Measurements from ENCODE around the gene TRAPPC2L. TPM values are rescaled to one million over a fixed set of nuclear protein-coding genes. Genes with fewer than 3 reads are reported as not detected.
A peak's percentile ranks its signal among the peaks of the same experiment; 100 is the strongest.
"Not testable (repeated sequence)": the region's sequence is repeated elsewhere in the genome, so short reads cannot be mapped to it uniquely, and the experiment has no call there.

The TRAPPC2L gene
- total and polyA plus RNA-seq, 10 donors: 28.9 to 87.5 (median 41.7) TPM

GRCh38 chr16:88821168-88821850 is 35.6 kb upstream of the TRAPPC2L start:
- no peaks in the 10 kb centered on the region for H3K9me3 ChIP-seq
- no peaks in the 10 kb centered on the region for H3K27me3 ChIP-seq (replicated peaks in 1 of 7)
- WGBS, 5 donors: 84 to 92% (median 89%) methylated on average over 8 to 22 of the region's 22 CpGs
- no peak overlapping the region for H3K4me3 ChIP-seq
- intact Hi-C loops (cut with DNase I; ENCODE audit: low total_unique reads): no loop called here
- DNase-seq: no peak
- no peak for TF ChIP-seq POLR2A (IDR thresholded peaks at IDR 0.05)
- TF ChIP-seq, protein P1, sequence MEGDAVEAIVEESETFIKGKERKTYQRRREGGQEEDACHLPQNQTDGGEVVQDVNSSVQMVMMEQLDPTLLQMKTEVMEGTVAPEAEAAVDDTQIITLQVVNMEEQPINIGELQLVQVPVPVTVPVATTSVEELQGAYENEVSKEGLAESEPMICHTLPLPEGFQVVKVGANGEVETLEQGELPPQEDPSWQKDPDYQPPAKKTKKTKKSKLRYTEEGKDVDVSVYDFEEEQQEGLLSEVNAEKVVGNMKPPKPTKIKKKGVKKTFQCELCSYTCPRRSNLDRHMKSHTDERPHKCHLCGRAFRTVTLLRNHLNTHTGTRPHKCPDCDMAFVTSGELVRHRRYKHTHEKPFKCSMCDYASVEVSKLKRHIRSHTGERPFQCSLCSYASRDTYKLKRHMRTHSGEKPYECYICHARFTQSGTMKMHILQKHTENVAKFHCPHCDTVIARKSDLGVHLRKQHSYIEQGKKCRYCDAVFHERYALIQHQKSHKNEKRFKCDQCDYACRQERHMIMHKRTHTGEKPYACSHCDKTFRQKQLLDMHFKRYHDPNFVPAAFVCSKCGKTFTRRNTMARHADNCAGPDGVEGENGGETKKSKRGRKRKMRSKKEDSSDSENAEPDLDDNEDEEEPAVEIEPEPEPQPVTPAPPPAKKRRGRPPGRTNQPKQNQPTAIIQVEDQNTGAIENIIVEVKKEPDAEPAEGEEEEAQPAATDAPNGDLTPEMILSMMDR (IDR thresholded peaks at IDR 0.05 in 8 of 11, conservative IDR thresholded peaks at IDR 0.05 in 3 of 11): no peak
- TF ChIP-seq POLR2AphosphoS5 (IDR thresholded peaks at IDR 0.05): peak in 1 of 3 donors; percentile 15
- H3K27ac ChIP-seq: no peak overlapping the region
- peaks cover 0 to 94% (median 24%) of the 10 kb centered on the region in 6 donors for H3K36me3 ChIP-seq
- peaks cover 0 to under 1% (median 0%) of the 10 kb centered on the region in 6 donors for H3K4me1 ChIP-seq

GRCh38 chr16:88822281-88823040 is 34.5 kb upstream of the TRAPPC2L start:
- no peak for DNase-seq
- Histone ChIP-seq H3K36me3 (peaks cover 0 to 95% (median 29%) of the 10 kb centered on the region in 6 donors), H3K27me3 (replicated peaks in 1 of 7) (no peaks in the 10 kb centered on the region), H3K9me3 (no peaks in the 10 kb centered on the region), H3K4me1 (no peaks in the 10 kb centered on the region), H3K4me3 (no peak overlapping the region), H3K27ac (no peak overlapping the region)
- no peak for TF ChIP-seq POLR2AphosphoS5 (IDR thresholded peaks at IDR 0.05)
- TF ChIP-seq, protein P1 (IDR thresholded peaks at IDR 0.05 in 8 of 11, conservative IDR thresholded peaks at IDR 0.05 in 3 of 11): no peak
- TF ChIP-seq POLR2A (IDR thresholded peaks at IDR 0.05): no peak
- intact Hi-C loops (cut with DNase I; ENCODE audit: low total_unique reads): no loop called here
- WGBS, 5 donors: 90 to 96% (median 94%) methylated on average over 15 to 24 of the region's 24 CpGs

GRCh38 chr16:88823646-88824045 is 33.3 kb upstream of the TRAPPC2L start:
- H3K9me3 ChIP-seq; intact Hi-C loops (cut with DNase I; ENCODE audit: low total_unique reads); H3K4me1 ChIP-seq; H3K27me3 ChIP-seq (replicated peaks in 1 of 7); H3K27ac ChIP-seq; DNase-seq; H3K4me3 ChIP-seq: not testable (repeated sequence)
- peaks cover 0 to 97% (median 41%) of the 10 kb centered on the region in 6 donors for H3K36me3 ChIP-seq
- WGBS, 5 donors: 93 to 97% (median 96%) methylated on average over 6 to 30 of the region's 31 CpGs

DNA sequence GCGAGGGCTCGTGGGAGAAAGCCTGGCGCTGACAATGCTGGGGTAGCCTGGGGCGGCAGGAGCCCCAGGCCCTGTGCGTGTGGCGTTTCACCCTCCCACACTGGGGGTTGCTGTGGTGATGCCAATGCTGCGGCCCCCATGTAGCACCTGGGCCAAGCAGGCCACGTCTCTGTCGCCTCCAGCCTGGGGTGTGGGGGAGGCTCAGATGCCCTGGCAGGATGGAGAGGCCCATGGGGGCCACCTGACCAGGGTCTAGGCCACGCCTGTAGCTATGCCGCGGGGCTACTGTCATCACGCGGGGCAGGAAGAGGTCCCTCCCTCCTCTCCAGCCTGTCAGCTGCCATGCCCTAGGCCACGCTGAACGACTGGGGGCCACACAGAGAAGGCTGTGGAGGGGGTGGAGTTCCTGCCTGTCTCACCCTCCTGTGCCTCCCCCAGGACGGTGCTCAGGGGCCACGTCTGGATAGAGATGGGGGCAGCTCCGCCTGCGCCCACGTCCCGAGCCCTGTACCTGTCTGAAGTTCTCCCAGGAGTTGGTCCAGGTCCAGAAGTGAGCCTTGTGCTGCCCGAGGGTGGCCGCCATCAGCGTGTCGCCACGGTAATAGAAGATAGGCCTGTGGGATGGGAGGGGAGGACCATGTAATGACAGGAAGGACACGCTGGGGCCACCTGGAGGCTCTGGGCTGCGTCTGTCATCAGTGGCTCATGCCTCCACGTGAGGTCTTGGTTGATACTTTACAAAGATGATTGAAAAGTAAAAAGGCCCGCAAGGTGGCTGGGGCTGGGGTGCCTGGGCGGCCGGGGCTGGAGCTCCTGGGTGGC is 32.5 kb upstream of the TRAPPC2L start:
- no peak overlapping the region for H3K4me3 ChIP-seq
- peaks cover 0 to 97% (median 44%) of the 10 kb centered on the region in 6 donors for H3K36me3 ChIP-seq
- H3K27me3 ChIP-seq (replicated peaks in 1 of 7): no peaks in the 10 kb centered on the region
- no peaks in the 10 kb centered on the region for H3K9me3 ChIP-seq
- no peak for DNase-seq
- WGBS, 5 donors: 86 to 90% (median 89%) methylated on average over 23 to 33 of the region's 33 CpGs
- TF ChIP-seq, protein P1 (IDR thresholded peaks at IDR 0.05 in 8 of 11, conservative IDR thresholded peaks at IDR 0.05 in 3 of 11): no peak
- peak in 1 of 3 donors; percentile 25 for TF ChIP-seq POLR2AphosphoS5 (IDR thresholded peaks at IDR 0.05)
- intact Hi-C loops (cut with DNase I; ENCODE audit: low total_unique reads): no loop called here
- no peaks in the 10 kb centered on the region for H3K4me1 ChIP-seq
- no peak overlapping the region for H3K27ac ChIP-seq
